GM12878 (cell line): ENCODE measurements around the gene MCF2L2. TPM values are rescaled to one million over a fixed set of nuclear protein-coding genes. Genes with fewer than 3 reads are reported as not detected.

ENCODE experiments used
- ATAC-seq: fragments of 200-7000 bp; cut with Tn5 transposase; 3 replicates; pipeline ENCODE4 v1.9.1; 2020; ENCODE audit warnings: mild to moderate bottlenecking, moderate library complexity
- BruUV-seq: library from RNA; stranded (reverse); fragments of 400-500 nt; replicated peaks from 2 replicates; lab custom pipeline; 2021; lab: Mats Ljungman, UMichigan
- CTCF ChIA-PET: fragments of 300-600 bp; sonication (Branson Sonifier 250); formaldehyde crosslinking; extraction: SDS; loops from one replicate; lab custom pipeline; 2021; ENCODE audit warnings: inconsistent platforms; lab: Yijun Ruan, JAX
- POLR2A ChIA-PET: fragments of 350-600 bp; formaldehyde crosslinking; extraction: SDS; loops from one replicate; lab custom pipeline; 2021; ENCODE audit warnings: inconsistent platforms; lab: Charles Lee
- RAD21 ChIA-PET: fragments of 300-600 bp; sonication (Branson Sonifier 250); formaldehyde crosslinking; loops from one replicate; lab custom pipeline; 2023; ENCODE audit warnings: antibody characterized with exemption; ENCODE audit not compliant: unreplicated experiment; lab: Charles Lee
- SMC1A ChIA-PET: fragments of 300-600 bp; sonication (Branson Sonifier 250); formaldehyde crosslinking; loops from one replicate; lab custom pipeline; 2023; ENCODE audit not compliant: unreplicated experiment, uncharacterized antibody; lab: Charles Lee
- DNase-seq: peaks from one replicate; pipeline ENCODE4 v3.0.0-alpha.2; 2011; ENCODE audit warnings: low read depth, low spot score
- FAIRE-seq: peaks from 3 replicates; lab custom pipeline; 2011; peaks lifted over from hg19 to GRCh38; lab: Jason Lieb, UNC
- H2AFZ ChIP-seq: 2 replicates; pipeline ENCODE4 v1.6.0; 2011; ENCODE audit warnings: low read depth, low read length, control low read depth; ENCODE audit not compliant: control insufficient read depth
- H3K27ac ChIP-seq: 2 replicates; pipeline ENCODE4 v1.5.1; 2011; ENCODE audit warnings: control low read depth; ENCODE audit not compliant: control insufficient read depth, insufficient read depth
- H3K27me3 ChIP-seq, 2 experiments: replicated peaks in 1 of 2; 2 replicates each; pipeline versions ENCODE4 v1.6.0 to v1.6.1; 2011; ENCODE audit warnings: low read length in 1 of 2; ENCODE audit not compliant: control insufficient read depth in 2 of 2, insufficient read depth in 2 of 2
- H3K36me3 ChIP-seq, 2 experiments: 2 replicates each; pipeline ENCODE4 v1.5.1; 2011; ENCODE audit warnings: low read length in 1 of 2; ENCODE audit not compliant: control insufficient read depth in 2 of 2, insufficient read depth in 2 of 2
- H3K4me1 ChIP-seq: 2 replicates; pipeline ENCODE4 v1.6.1; 2011; ENCODE audit warnings: mild to moderate bottlenecking, low read length, moderate library complexity, mixed read lengths; ENCODE audit not compliant: control insufficient read depth, insufficient read depth
- H3K4me2 ChIP-seq: 2 replicates; pipeline ENCODE4 v1.6.0; 2011; ENCODE audit warnings: control low read depth; ENCODE audit not compliant: control insufficient read depth, insufficient read depth
- H3K4me3 ChIP-seq: fragments of 200-600 bp; sonication (generic); 2 replicates; pipeline ENCODE4 v1.5.1; 2016
- H3K79me2 ChIP-seq: 2 replicates; pipeline ENCODE4 v1.6.0; 2011; ENCODE audit warnings: low read length; ENCODE audit not compliant: control insufficient read depth, insufficient read depth
- H3K9ac ChIP-seq: 2 replicates; pipeline ENCODE4 v1.8.0; 2011; ENCODE audit warnings: low read length, control low read depth, mixed read lengths; ENCODE audit not compliant: control insufficient read depth, insufficient read depth
- H3K9me3 ChIP-seq: replicated peaks from 3 replicates; pipeline ENCODE4 v1.5.1; 2011; ENCODE audit warnings: mild to moderate bottlenecking, low read length; ENCODE audit not compliant: control insufficient read depth, insufficient read depth
- H4K20me1 ChIP-seq: 2 replicates; pipeline ENCODE4 v1.6.0; 2011; ENCODE audit not compliant: control insufficient read depth, insufficient read depth
- ATF7 ChIP-seq: fragments of 450-650 bp; IDR thresholded peaks from 2 replicates; pipeline ENCODE4 v1.6.1; 2016; ENCODE audit warnings: low read depth, mild to moderate bottlenecking
- DPF2 ChIP-seq: fragments of 450-650 bp; IDR thresholded peaks from 2 replicates; pipeline ENCODE4 v1.6.1; 2017; ENCODE audit warnings: mild to moderate bottlenecking
- IKZF1 ChIP-seq: fragments of 450-650 bp; conservative IDR thresholded peaks from 2 replicates; pipeline ENCODE4 v1.6.1; 2017; ENCODE audit warnings: antibody characterized with exemption, mild to moderate bottlenecking
- IKZF2 ChIP-seq, 2 experiments: fragments of 450-650 bp; IDR thresholded peaks; 2 replicates each; pipeline ENCODE4 v1.6.1; 2017; ENCODE audit warnings: mild to moderate bottlenecking in 2 of 2, moderate library complexity in 2 of 2
- MEF2B ChIP-seq: fragments of 450-650 bp; IDR thresholded peaks from 2 replicates; pipeline ENCODE4 v1.6.1; 2018; ENCODE audit warnings: mild to moderate bottlenecking, moderate library complexity; ENCODE audit not compliant: partially characterized antibody, poor library complexity, severe bottlenecking
- MTA2 ChIP-seq: fragments of 450-650 bp; IDR thresholded peaks from 2 replicates; pipeline ENCODE4 v1.6.1; 2016; ENCODE audit warnings: low read depth, mild to moderate bottlenecking, moderate library complexity
- RAD51 ChIP-seq: fragments of 450-650 bp; IDR thresholded peaks from 2 replicates; pipeline ENCODE4 v1.6.1; 2016; ENCODE audit warnings: moderate library complexity, mild to moderate bottlenecking, inconsistent platforms
- SPI1 ChIP-seq: IDR thresholded peaks from 2 replicates; pipeline ENCODE4 v1.6.1; 2011; ENCODE audit warnings: low read depth, mild to moderate bottlenecking, low read length, moderate library complexity, borderline replicate concordance; ENCODE audit not compliant: insufficient read depth
- ZNF384 ChIP-seq: IDR thresholded peaks from 2 replicates; pipeline ENCODE4 v1.6.1; 2012; ENCODE audit warnings: low read depth, mild to moderate bottlenecking, low read length, improper control_type of control experiment, borderline replicate concordance
- WGBS: methylation state at CpG from one replicate; pipeline ENCODE4 v1.1.6; 2016; ENCODE audit warnings: low lambda C conversion rate; ENCODE audit not compliant: insufficient replicate concordance, insufficient coverage; ENCODE audit errors: missing lambda C conversion rate; 5-methylcytosine and 5-hydroxymethylcytosine counted together
- in situ Hi-C: fragments of 300-500 bp; cut with MboI; formaldehyde crosslinking; loops from 9 replicates; pipeline ENCODE4 v1.14.3; 2018; ENCODE audit warnings: mixed read lengths
- intact Hi-C: fragments of 100-400 bp; cut with micrococcal nuclease; formaldehyde crosslinking; loops from one replicate; pipeline ENCODE4 v1.14.2; 2022; ENCODE audit not compliant: unreplicated experiment
- polyA plus RNA-seq, 11 experiments: library from polyadenylated mRNA; depleted of rRNA in 4 of 11; unstranded in 6 of 11; stranded (reverse) in 5 of 11; fragments of >200 nt; fragmentation: Nextera tagmentation in 4 of 11; fragmentation: Illumina TruSeq in 1 of 11; extraction: Ambion mirVana in 4 of 11; extraction: Trizol in 1 of 11; gene quantifications; 1 replicate in 1 of 11; 2 replicates in 10 of 11; pipeline versions ENCODE4 v1.2.1 to v1.2.3, GENCODE V29; 2011 to 2016; ENCODE audit warnings: inconsistent platforms in 2 of 11, missing spikeins in 2 of 11, low read depth in 1 of 11
- total RNA-seq, 4 experiments: library from RNA; depleted of rRNA in 3 of 4; stranded (reverse); fragments of >200 nt in 3 of 4; fragmentation: Illumina TruSeq in 1 of 4; extraction: Trizol in 1 of 4; gene quantifications; 2 replicates each; pipeline versions ENCODE4 v1.2.1 to v1.2.3, GENCODE V29; 2013 to 2021
- TF ChIP-seq, protein P1 (sequence below): IDR thresholded peaks from 2 replicates; pipeline ENCODE4 v1.6.1; 2012; ENCODE audit warnings: improper control_type of control experiment, low read depth, low read length; ENCODE audit not compliant: insufficient replicate concordance

MCF2L2 gene
- total and polyA plus RNA-seq, 10 of the 15 experiments (the other 5 are each of a cell fraction or from before 2014, with no cell fraction given): 0.37 to 2.8 (median 1.4) TPM

DNA sequence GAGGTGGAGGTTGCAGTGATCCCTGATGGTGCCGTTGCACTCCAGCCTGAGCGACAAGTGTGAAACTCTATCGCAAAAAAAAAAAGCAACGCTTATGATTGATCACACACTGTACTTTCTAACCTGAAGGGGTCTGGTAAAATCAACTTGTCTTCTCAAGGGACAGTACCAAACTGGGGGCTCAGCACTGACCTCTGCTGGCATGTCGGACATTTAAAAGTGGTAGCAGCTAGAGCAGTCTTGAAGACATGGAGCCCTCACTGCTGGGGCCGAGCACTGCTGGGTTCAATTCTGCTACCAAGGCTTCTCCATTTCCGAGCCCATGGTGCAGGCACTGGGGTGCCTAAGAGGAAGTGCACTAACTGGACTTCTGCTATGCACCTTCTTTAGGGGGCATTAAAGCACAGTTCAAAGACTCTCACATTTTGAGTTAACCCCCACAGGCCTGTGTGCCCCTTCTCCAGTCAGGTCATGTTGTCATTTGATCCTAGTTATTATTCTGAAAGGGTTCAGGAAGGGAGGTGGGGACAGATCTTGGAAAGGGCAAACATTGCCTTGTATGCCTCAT lies 239.4 kb downstream of the MCF2L2 start (continued):
- TF ChIP-seq, protein P1, sequence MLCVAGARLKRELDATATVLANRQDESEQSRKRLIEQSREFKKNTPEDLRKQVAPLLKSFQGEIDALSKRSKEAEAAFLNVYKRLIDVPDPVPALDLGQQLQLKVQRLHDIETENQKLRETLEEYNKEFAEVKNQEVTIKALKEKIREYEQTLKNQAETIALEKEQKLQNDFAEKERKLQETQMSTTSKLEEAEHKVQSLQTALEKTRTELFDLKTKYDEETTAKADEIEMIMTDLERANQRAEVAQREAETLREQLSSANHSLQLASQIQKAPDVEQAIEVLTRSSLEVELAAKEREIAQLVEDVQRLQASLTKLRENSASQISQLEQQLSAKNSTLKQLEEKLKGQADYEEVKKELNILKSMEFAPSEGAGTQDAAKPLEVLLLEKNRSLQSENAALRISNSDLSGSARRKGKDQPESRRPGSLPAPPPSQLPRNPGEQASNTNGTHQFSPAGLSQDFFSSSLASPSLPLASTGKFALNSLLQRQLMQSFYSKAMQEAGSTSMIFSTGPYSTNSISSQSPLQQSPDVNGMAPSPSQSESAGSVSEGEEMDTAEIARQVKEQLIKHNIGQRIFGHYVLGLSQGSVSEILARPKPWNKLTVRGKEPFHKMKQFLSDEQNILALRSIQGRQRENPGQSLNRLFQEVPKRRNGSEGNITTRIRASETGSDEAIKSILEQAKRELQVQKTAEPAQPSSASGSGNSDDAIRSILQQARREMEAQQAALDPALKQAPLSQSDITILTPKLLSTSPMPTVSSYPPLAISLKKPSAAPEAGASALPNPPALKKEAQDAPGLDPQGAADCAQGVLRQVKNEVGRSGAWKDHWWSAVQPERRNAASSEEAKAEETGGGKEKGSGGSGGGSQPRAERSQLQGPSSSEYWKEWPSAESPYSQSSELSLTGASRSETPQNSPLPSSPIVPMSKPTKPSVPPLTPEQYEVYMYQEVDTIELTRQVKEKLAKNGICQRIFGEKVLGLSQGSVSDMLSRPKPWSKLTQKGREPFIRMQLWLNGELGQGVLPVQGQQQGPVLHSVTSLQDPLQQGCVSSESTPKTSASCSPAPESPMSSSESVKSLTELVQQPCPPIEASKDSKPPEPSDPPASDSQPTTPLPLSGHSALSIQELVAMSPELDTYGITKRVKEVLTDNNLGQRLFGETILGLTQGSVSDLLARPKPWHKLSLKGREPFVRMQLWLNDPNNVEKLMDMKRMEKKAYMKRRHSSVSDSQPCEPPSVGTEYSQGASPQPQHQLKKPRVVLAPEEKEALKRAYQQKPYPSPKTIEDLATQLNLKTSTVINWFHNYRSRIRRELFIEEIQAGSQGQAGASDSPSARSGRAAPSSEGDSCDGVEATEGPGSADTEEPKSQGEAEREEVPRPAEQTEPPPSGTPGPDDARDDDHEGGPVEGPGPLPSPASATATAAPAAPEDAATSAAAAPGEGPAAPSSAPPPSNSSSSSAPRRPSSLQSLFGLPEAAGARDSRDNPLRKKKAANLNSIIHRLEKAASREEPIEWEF: no peak

DNA sequence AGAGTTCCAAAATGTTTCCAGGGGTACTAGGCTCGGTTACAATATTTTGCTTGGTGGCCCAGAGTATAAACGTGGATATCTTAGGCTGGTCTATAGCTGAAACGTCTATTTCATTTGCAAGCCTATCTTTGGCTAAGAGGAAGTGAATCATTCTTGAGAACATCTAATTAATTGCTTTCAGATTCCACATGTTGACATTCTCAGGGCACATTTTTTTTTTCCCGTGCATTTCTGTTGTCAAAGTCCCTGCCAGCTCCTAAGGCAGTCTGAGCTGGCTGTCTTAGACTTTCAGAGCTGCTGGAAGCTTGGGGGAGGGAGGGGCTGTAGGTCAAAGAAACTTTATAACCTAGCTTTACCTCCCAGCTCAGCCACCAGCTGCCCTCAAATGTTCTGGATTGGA lies 242.7 kb downstream of the MCF2L2 start:
- BruUV-seq: no TSS peak
- intact Hi-C loops (loop anchor here (2.0 kb wide), 1 partner anchor 27 kb away; no protein-coding TSS in a partner anchor), in situ Hi-C loops (no loop called here)
- Histone ChIP-seq H4K20me1 (no peaks in the 10 kb centered on the region), H3K9me3 (no peaks in the 10 kb centered on the region), H3K27me3 (no peaks in the 10 kb centered on the region), H2AFZ (no peak overlapping the region), H3K9ac (no peak overlapping the region), H3K4me1 (peaks cover 2% of the 10 kb centered on the region; the same call in 1 of the 2 replicates), H3K4me3 (no peak overlapping the region), H3K36me3 (no peaks in the 10 kb centered on the region), H3K4me2 (no peak overlapping the region; the same call in 1 of the 2 replicates), H3K79me2 (no peaks in the 10 kb centered on the region), H3K27ac (no peak overlapping the region)
- TF ChIP-seq ATF7 (peak; percentile 23; the same call in 1 of the 2 replicates), DPF2 (no peak), IKZF1 (peak; percentile 30), SPI1 (peak; percentile 74; the same call in 1 of the 2 replicates), RAD51 (no peak), MEF2B (peak; percentile 31), MTA2 (peak; percentile 73), ZNF384 (peak; percentile 55; the same call in 1 of the 2 replicates), IKZF2 (IDR thresholded peaks at IDR 0.05) (0 out of 4 replicates have a peak, but pooled peaks have one; percentile 13 to 39)
- FAIRE-seq (peak; percentile 62), DNase-seq (peak; percentile 26), ATAC-seq (peak; percentile 52)
- SMC1A ChIA-PET: interaction anchor here (0.7 to 5.7 kb wide), 34 partner anchors 9 to 699 kb away, joined by 3 to 265 read pairs (median 5); partner anchors contain the start of genes LAMP3 and PARL
- 11% methylated on average over 4 of the region's 4 CpGs for WGBS
- POLR2A ChIA-PET: interaction anchor here (0.5 to 2.4 kb wide), 8 partner anchors 8 to 700 kb away, joined by 3 to 23 read pairs (median 4); no protein-coding TSS in a partner anchor
- CTCF ChIA-PET: interaction anchor here (0.7 to 7.8 kb wide), 34 partner anchors 9 to 699 kb away, joined by 3 to 400 read pairs (median 6); partner anchors contain the start of genes B3GNT5, LAMP3 and PARL
- RAD21 ChIA-PET: interaction anchor here (0.7 to 7.6 kb wide), 27 partner anchors 8 to 699 kb away, joined by 3 to 256 read pairs (median 4); partner anchors contain the start of genes B3GNT5 and PARL
